Skeletal muscle tissue (tissue), 4 donors: Measurements from ENCODE around the gene GSTO2. TPM values are rescaled to one million over a fixed set of nuclear protein-coding genes. Genes with fewer than 3 reads are reported as not detected.

Experiments used
- H3K27ac ChIP-seq: one replicate; pipeline ENCODE4 v1.7.0; 2013; ENCODE audit warnings: mild to moderate bottlenecking, low read depth, low read length, inconsistent platforms
- H3K27me3 ChIP-seq, 3 donors: one replicate each; pipeline ENCODE4 v1.7.0; 2013; ENCODE audit warnings: low read length in 3 of 3; ENCODE audit not compliant: control insufficient read depth in 3 of 3, insufficient read depth in 3 of 3
- H3K36me3 ChIP-seq, 3 donors: one replicate each; pipeline ENCODE4 v1.7.0; 2013; ENCODE audit warnings: low read length in 3 of 3; ENCODE audit not compliant: control insufficient read depth in 3 of 3, insufficient read depth in 3 of 3
- H3K4me1 ChIP-seq, 3 donors: one replicate each; pipeline ENCODE4 v1.7.0; 2013; ENCODE audit warnings: low read length in 3 of 3, mild to moderate bottlenecking in 3 of 3; ENCODE audit not compliant: control insufficient read depth in 3 of 3, insufficient read depth in 3 of 3
- H3K4me3 ChIP-seq, 3 donors: one replicate each; pipeline ENCODE4 v1.7.0; 2013; ENCODE audit warnings: low read length in 3 of 3
- H3K9ac ChIP-seq, 3 donors: one replicate each; pipeline ENCODE4 v1.7.0; 2013; ENCODE audit warnings: low read length in 3 of 3, mild to moderate bottlenecking in 3 of 3, moderate library complexity in 2 of 3, low read depth in 1 of 3
- H3K9me3 ChIP-seq, 3 donors: one replicate each; pipeline ENCODE4 v1.7.0; 2013; ENCODE audit warnings: low read length in 3 of 3; ENCODE audit not compliant: control insufficient read depth in 3 of 3
- total RNA-seq: library from RNA; depleted of rRNA; stranded (reverse); fragments of >200 nt; gene quantifications from one replicate; pipeline ENCODE4 v1.2.3, GENCODE V29; 2014
- donor health status: Osteomylitis.

Gene GSTO2
- total RNA-seq, 1 donor from 2014 or later = not detected

DNA sequence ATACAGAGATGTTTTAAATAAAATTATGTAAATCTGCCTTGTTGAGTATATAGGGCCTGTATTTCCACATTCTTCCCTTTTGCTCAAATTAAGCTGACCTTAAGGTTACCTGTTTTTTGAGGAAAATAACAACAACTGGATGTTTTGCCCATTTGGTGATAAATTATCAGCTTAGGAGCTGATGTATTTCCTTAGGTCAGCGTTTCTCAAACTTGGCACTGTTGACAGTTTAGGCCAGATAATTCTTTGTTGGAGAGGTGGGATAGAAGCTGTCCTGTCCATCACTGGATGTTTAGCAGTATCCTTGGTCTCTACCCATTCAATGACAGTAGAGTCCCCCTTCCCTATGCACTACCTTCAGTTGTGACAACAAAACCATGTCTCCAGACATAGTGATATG lies 7.2 kb downstream of the GSTO2 start:
- Histone ChIP-seq H3K27ac (no peak overlapping the region), H3K4me3 (no peak overlapping the region), H3K36me3 (no peaks in the 10 kb centered on the region), H3K4me1 (peaks cover 0 to 5% (median 0%) of the 10 kb centered on the region in 3 donors), H3K9ac (no peak overlapping the region), H3K9me3 (no peaks in the 10 kb centered on the region), H3K27me3 (peaks cover 7 to 14% (median 13%) of the 10 kb centered on the region in 3 donors)

DNA sequence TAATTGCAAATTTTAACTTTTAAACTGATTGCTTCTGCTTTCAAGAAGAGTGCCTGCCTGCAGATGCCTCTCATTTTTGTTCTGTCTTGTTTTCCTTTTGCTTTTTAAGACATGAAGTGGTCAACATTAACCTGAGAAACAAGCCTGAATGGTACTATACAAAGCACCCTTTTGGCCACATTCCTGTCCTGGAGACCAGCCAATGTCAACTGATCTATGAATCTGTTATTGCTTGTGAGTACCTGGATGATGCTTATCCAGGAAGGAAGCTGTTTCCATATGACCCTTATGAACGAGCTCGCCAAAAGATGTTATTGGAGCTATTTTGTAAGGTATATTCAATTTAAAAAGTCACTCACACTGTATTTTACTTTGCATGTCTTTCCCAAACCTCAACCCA lies 8.8 kb downstream of the GSTO2 start:
- peaks cover 0 to 5% (median 0%) of the 10 kb centered on the region in 3 donors for H3K4me1 ChIP-seq
- no peak overlapping the region for H3K27ac ChIP-seq
- no peaks in the 10 kb centered on the region for H3K9me3 ChIP-seq
- H3K9ac ChIP-seq = no peak overlapping the region
- no peak overlapping the region for H3K4me3 ChIP-seq
- H3K36me3 ChIP-seq = no peaks in the 10 kb centered on the region
- H3K27me3 ChIP-seq = peaks cover 7 to 14% (median 13%) of the 10 kb centered on the region in 3 donors

DNA sequence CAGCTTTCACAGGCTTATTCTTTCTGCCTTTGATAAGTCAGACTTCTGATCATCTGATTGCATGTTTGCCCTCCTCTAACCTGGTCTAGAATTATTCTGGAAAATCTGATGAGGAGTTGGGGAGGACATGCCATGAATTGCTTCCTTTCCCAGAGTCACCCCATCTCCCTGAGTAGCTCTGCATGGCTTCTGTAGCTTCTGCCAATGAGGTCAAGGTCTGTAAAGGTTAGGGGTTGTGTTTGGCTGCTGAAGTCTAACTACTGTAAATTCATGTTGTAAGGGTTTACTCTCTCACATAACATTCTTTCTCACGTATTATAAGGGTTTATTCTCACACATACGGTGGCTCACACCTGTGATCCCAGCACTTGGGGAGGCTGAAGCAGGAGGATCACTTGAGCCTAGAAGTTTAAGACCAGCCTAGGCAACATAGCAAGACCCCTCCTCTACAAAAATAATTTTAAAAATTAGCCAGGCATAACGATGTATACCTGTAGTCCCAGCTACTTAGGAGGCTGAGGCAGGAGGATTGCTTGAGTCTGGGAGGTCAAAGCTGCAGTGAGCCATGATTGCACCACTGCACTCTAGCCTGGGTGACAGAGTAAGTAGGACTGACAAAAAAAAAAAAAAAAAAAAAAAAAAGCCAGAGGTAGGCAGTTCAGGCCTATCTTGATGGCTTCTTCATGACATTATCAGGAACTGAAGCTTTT lies 10.7 kb downstream of the GSTO2 start:
- Histone ChIP-seq H3K4me1 (peaks cover 0 to 3% (median 0%) of the 10 kb centered on the region in 3 donors), H3K36me3 (no peaks in the 10 kb centered on the region), H3K27me3 (peaks cover 7 to 13% (median 11%) of the 10 kb centered on the region in 3 donors), H3K27ac (no peak overlapping the region), H3K9me3 (no peaks in the 10 kb centered on the region), H3K4me3 (no peak overlapping the region), H3K9ac (no peak overlapping the region)

DNA sequence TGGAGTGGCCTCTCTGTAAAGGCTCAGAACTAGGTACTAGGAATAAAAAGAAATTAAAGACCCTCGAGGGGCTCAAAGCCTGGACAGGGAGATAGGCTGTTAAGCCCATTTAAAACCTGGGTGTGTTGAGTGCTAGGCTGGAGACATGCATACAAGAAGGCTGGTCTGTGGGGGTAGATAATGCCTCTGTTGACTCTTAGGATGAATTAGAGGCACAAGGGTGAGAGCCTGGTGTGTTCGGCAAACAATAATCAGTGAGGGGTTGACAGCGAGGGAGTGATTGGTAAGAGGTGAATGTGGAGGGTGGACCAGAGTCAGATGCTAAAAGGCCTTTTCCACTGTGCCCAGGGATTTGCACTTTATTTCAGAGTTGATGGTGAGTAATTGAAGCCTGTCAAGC lies 12.7 kb downstream of the GSTO2 start:
- Histone ChIP-seq H3K9me3 (no peaks in the 10 kb centered on the region), H3K4me1 (no peaks in the 10 kb centered on the region), H3K9ac (no peak overlapping the region), H3K27me3 (no peaks in the 10 kb centered on the region), H3K36me3 (no peaks in the 10 kb centered on the region), H3K27ac (no peak overlapping the region), H3K4me3 (no peak overlapping the region)

DNA sequence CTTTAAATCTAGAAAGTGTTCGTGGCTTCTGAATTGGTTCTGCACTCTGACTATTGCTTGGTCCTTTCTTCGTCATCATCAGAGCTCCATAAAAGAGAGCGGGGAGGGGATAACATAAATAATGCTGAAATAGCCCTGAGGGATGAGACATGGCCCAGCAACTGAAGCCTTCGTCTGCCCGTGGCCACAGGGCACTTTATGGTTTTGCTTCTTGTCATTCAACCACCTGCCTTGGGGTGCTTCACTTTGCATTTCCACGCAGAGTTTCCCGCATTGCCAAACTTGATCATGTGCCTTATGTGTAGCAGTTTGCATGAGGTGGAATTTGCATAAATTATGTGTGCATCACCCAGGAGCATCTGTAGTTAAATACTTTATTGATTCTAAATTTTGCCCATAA lies 15.9 kb downstream of the GSTO2 start:
- H3K9me3 ChIP-seq = no peaks in the 10 kb centered on the region
- H3K4me3 ChIP-seq = no peak overlapping the region
- no peak overlapping the region for H3K9ac ChIP-seq
- H3K27ac ChIP-seq = no peak overlapping the region
- H3K4me1 ChIP-seq = no peaks in the 10 kb centered on the region
- H3K27me3 ChIP-seq = no peaks in the 10 kb centered on the region
- no peaks in the 10 kb centered on the region for H3K36me3 ChIP-seq

DNA sequence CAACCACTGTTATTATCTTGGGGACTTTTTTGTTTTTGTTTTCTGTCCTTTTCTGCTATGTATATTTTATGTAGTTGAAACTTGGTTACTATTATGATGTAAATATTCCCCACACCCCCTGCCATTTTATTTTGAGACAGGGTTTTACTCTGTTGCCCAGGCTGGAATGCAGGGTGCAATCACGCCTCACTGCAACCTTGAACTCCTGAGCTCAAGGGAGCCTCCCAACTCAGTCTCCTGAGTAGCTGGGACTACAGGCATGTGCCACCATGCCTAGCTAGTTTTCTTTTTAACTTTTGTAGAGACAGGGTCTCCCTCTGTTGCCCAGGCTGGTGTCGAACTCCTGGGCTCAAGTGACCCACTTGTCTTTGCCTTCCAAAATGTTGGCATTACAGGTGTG lies 18.0 kb downstream of the GSTO2 start:
- Histone ChIP-seq H3K27ac (no peak overlapping the region), H3K4me1 (peaks cover 0 to 2% (median 0%) of the 10 kb centered on the region in 3 donors), H3K27me3 (no peaks in the 10 kb centered on the region), H3K9ac (no peak overlapping the region), H3K4me3 (no peak overlapping the region), H3K36me3 (no peaks in the 10 kb centered on the region), H3K9me3 (no peaks in the 10 kb centered on the region)

DNA sequence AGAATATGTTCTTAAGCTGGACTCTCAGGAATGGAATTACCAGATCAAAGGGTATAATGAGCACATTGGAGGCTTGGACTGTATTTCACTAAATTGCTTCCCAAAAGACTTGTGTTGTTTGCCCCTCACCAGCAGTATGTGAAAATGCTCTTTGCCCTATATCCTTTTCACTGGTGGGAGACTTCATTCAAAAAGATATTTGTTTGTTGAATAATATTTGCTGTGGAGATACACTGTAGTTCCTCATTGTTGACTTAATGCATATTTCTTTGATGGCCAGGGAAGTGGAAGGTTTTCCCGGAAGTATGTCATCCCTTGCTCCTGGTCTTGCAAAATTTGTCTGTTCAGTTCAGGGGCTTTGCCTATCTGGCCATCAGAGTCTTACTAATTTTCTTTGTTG lies 19.4 kb downstream of the GSTO2 start:
- Histone ChIP-seq H3K9me3 (no peaks in the 10 kb centered on the region), H3K4me3 (no peak overlapping the region), H3K27me3 (no peaks in the 10 kb centered on the region), H3K9ac (no peak overlapping the region), H3K4me1 (peaks cover 0 to 2% (median 0%) of the 10 kb centered on the region in 3 donors), H3K36me3 (no peaks in the 10 kb centered on the region), H3K27ac (no peak overlapping the region)

DNA sequence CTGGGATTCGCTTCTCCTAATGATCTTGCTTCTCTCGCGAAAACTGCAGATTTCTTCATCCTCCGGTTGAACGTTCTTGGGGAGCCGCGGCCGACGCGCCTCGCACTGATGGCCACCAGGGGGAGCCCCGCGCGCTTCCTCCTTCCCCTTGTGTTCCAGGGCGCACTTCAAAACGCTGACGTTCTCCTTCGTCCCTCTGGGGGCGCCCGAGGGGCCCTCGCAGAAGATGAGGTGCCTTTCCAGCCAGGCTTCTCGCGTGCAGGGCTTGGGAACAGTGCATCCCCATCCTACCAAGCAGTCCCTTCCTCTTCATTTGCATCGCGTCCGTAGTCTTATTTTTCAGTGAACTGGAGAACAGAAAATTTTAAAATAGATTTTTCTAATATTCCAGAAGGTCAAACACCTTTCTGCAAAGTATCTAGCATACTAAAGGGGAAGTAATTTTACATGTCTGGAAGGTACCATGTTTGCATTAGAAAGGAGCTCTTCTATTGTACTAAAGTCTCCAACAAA lies 22.5 kb downstream of the GSTO2 start:
- Histone ChIP-seq H3K9ac (no peak overlapping the region), H3K4me1 (peaks cover 0 to 2% (median 0%) of the 10 kb centered on the region in 3 donors), H3K27ac (no peak overlapping the region), H3K27me3 (no peaks in the 10 kb centered on the region), H3K36me3 (no peaks in the 10 kb centered on the region), H3K4me3 (no peak overlapping the region), H3K9me3 (no peaks in the 10 kb centered on the region)

DNA sequence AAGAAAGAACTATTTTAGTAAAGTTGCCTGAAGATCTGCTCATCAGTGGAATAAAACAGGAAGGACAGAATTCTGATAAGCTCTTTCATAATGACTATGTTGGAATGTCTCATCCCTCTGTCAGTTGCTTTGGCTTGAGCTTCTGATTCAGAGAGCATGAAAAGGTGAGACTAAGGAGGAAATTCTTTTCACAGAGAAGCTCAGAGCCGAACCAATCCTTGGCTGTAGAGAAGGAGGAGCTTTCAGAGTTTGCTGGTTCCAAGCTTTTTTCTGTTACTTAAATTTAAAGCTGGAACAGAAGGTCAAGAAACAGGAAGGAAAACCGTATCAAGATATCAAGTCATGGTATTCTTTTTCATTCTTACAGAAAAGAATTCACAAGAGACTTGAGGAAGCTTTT lies 24.0 kb downstream of the GSTO2 start:
- peaks cover 0 to 2% (median 0%) of the 10 kb centered on the region in 3 donors for H3K4me1 ChIP-seq
- H3K4me3 ChIP-seq = no peak overlapping the region
- no peaks in the 10 kb centered on the region for H3K27me3 ChIP-seq
- no peak overlapping the region for H3K9ac ChIP-seq
- H3K9me3 ChIP-seq = no peaks in the 10 kb centered on the region
- no peak overlapping the region for H3K27ac ChIP-seq
- H3K36me3 ChIP-seq = no peaks in the 10 kb centered on the region

DNA sequence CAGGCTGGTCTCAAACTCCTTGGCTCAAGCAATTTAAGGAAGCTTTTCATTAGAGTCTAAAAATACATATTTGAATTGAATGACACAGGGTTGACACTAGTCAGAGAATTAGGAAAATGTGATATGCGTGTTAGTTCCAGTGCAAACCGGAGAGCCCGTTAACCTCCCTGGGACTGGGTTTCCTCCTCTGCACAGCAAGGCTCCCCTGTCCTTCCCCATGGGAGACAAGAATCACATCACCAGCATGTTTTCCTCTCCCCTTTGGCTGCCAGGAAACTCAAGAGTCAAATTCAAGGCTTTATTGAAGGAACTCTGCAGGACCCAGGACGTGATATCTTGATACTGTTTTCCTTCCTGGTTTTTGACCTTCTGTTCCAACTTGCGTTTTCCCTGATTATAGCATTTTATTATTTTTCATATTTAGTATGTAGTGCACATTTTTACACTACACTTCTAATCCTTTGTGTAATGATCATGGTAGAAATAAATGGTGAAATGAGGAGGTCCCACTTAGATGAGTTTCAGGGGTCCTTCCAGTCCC lies 24.9 kb downstream of the GSTO2 start:
- Histone ChIP-seq H3K27me3 (no peaks in the 10 kb centered on the region), H3K36me3 (no peaks in the 10 kb centered on the region), H3K9me3 (no peaks in the 10 kb centered on the region), H3K4me1 (peaks cover 0 to 2% (median 0%) of the 10 kb centered on the region in 3 donors), H3K9ac (no peak overlapping the region), H3K27ac (no peak overlapping the region), H3K4me3 (no peak overlapping the region)
